SK-MEL-5 (cell line): ENCODE data around the gene DDX27. TPM values are rescaled to one million over a fixed set of nuclear protein-coding genes. Genes with fewer than 3 reads are reported as not detected.
"Not testable (repeated sequence)": the region's sequence is repeated elsewhere in the genome, so short reads cannot be mapped to it uniquely, and the experiment has no call there.

Source experiments
- DNase-seq: peaks from one replicate; pipeline ENCODE4 v3.0.0-alpha.2; 2016; ENCODE audit warnings: low read depth, low spot score
- in situ Hi-C: cut with HindIII; loops from 2 replicates; pipeline ENCODE4 v1.10.0; 2016; ENCODE audit warnings: low sequenced_read_pairs, high pct_unique_total_duplicates, low pct_unique_long_range_greater_than_20kb
- total RNA-seq: library from RNA; depleted of rRNA; stranded (reverse); fragments of >200 nt; shearing (Covaris generic); gene quantifications from 2 replicates; pipeline ENCODE4 v1.2.3, GENCODE V29; 2014

Gene DDX27
- total RNA-seq, 1 experiment from 2014 or later = 54.8 TPM

- in situ Hi-C loops = loop anchor here (10.0 kb wide), 1 partner anchor 53 kb away; no protein-coding TSS in a partner anchor
- peak; percentile 96 for DNase-seq
Measured at GRCh38 chr20:49187851-49188641, 31.2 kb upstream of the DDX27 start, which contains the start of gene STAU1. TSS of gene STAU1 (minus strand) at chr20:49188334. CDS start at chr20:49166201, 22,133 bp downstream.

DNA sequence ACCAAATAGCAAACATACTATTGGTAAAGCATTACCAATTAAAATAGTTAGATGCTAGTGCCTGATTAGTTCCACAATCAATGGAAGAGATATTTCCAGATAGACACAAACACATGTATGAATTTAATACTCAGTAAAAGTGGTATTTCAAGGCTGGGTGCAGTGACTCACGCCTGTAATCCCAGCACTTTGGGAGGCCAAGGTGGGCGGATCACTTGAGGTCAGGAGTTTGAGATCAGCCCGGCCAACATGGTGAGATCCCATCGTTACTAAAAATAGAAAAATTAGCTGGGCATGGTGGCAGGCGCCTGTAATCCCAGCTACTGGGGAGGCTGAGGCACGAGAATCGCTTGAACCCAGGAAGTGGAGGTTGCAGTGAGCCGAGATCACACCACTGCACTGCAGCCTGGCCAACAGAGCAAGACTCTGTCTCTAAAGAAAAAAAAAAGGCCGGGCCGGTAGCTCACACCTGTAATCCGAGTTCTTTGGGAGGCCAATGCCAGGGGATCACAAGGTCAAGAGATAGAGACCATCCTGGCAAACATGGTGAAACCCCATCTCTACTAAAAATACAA lies 26.2 kb upstream of the DDX27 start:
- DNase-seq, in situ Hi-C loops: not testable (repeated sequence)

- DNase-seq = no peak
- in situ Hi-C loops = no loop called here
Measured at GRCh38 chr20:49199729-49200293, 19.4 kb upstream of the DDX27 start.

DNA sequence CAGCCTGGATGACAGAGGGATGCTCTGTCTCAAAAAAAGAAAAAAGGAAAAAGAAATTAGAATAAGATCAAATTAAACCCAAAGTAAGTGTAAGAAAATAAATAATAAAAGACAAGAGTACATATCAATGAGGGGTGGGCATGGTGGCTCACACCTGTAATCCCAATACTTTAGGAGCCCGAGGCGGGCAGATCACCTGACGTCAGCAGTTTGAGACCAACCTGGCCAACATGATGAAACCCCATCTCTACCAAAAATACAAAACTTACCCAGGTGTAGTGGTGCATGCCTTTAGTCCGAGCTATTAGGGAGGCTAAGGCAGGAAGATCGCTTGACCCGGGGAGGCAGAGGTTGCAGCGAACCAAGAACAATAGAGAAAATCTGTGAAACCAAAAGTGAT lies 16.2 kb upstream of the DDX27 start:
- in situ Hi-C loops = no loop called here
- DNase-seq = no peak

DNA sequence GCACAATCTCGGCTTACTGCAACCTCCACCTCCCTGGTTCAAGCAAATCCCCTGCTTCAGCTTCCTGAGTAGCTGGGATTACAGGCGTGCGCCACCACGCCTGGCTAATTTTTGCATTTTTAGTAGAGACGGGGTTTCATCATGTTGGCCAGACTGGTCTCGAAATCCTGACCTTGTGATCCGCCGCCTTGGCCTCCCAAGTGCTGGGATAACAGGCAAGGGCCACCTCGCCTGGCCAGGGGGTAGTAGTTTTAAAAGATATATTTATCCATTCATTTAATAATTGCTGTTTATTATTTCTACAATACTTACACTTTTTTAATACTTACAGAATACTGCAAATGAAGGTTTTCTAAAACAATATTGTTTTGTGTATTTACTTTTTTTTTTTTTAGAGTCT lies 15.5 kb upstream of the DDX27 start:
- in situ Hi-C loops = no loop called here
- no peak for DNase-seq

- in situ Hi-C loops = no loop called here
Measured at GRCh38 chr20:49207076-49207475, 12.1 kb upstream of the DDX27 start.

GRCh38 chr20:49210101-49210756 lies 9.0 kb upstream of the DDX27 start:
- in situ Hi-C loops = no loop called here
- DNase-seq = no peak

More at GRCh38 chr20:49207076-49207475, 12.1 kb upstream of the DDX27 start:
- DNase-seq = peak; percentile 34

DNA sequence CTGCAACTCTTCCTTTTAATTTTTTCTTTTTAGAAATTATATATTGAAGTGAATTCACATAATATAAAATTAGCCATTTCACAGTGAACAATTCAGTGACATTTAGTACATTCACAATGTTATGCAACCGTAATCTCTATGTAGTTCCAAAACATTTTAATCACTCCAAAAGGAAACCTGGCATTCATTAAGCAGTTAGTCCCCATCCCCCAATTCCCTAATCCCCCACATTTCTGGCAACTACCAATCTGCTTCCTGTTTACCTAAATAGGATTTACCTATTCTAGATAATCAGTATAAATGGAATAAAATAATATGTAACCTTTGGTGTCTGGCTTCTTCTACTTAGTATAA lies 8.5 kb upstream of the DDX27 start:
- in situ Hi-C loops = no loop called here
- DNase-seq = no peak

- in situ Hi-C loops = no loop called here
- no peak for DNase-seq
Measured at GRCh38 chr20:49214571-49214970, 4.6 kb upstream of the DDX27 start.

DNA sequence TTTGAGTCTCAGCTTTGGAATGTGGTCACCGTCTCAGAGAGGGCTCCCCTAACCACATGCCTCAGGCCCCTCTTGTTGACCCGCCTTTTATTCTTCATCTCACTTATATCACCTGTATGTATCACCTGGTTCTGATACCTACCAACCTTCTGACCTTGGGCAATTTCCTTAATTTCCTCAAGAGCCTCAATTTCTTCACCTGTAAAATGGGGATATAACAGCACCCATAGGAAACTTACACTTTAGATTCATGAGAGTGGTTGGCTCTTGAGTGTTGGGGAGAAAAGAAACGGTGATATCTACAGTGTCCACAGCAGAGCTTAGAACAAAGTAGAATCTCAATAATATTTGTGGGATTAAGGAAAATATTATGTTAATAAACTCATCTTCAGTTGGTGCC lies 4.0 kb upstream of the DDX27 start:
- in situ Hi-C loops = no loop called here
- no peak for DNase-seq

DNA sequence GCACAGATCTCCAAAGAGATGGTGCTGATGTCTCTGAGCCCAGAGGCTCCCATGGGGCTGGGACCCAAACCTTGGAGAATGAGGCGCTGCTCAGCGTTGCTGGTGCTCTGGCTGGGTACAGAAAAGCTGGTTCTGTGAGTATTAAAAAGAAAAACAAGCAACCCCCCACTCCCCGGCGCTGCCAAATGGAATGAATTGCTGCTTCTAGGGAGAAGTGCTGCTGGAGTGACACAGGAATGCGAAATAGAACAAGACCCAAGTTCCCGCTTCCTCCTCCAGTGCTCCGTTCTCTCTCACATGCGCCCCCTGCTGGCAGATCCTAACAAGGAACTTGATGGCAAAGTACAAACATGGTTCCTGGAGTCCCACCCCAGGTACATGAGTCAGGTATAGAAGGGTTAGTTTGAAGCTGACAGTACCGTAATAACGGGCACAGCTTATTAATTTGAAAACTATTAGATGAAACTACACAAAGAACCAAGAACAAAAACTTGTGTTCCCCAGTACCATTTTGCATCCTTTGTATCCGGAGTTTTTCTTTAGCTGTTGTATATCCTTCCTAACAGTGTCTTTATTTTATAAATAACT lies 2.1 kb upstream of the DDX27 start:
- peak; percentile 93 for DNase-seq
- in situ Hi-C loops = no loop called here

DNA sequence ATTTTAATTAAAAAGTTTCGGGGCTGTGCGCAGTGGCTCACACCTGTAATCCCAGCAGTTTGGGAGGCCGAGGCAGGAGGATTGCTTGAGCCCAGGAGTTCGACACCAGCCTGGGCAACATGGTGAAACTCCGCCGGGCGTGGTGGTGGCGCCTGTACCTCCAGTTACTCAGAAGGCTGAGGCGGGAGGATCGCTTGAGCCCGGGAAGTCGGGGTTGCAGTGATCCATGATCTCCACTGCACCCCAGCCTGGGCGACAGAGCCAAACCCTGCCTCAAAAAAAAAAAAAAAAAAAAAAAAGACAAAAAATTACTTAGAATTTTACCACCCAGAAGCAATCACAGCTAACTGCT lies 501 bp upstream of the DDX27 start:
- in situ Hi-C loops, DNase-seq: not testable (repeated sequence)

DNA sequence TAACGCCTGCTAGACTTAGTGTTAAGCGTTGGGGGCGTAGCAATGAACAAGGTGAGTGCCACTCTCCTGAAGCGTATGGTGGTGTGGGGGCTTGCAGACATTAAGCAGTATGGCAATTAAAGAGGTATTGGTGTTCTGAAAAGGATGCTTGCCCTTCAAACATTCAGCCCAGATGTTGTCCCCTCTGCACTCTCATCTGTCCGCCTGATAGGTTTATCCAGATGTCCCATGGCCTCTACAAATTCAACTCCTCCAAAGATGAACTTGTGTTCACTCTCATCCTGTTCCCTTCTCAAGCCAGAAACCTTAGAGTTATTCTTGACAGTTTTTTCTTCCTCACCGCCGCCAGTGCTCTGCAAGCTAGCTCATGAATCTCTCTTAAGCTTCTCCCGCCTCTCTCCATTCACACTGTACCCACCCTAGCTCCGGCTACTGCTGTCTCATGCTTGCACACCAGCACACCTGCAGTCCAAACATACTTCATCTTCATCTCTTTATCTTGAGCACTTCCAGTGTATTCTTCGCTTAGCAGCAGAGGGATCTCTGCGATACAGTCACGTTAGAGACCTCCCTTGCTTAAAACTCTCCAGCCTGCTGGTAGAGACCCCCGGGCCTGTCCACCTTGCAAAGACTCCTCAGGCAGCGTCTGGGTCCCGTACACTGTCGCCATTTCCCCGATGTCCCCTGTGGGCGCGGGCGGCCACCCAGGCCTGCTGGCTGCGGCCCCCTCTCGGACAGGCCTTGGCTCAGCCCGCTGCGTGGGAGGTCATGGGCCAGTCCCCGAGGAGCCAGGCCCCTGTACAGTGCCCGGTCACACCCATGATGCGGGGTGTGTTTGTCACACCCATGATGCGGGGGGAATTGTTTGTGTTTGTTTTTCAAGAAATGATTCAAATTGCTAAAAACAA lies 962 bp downstream of the DDX27 start:
- in situ Hi-C loops = no loop called here
- no peak for DNase-seq

DNA sequence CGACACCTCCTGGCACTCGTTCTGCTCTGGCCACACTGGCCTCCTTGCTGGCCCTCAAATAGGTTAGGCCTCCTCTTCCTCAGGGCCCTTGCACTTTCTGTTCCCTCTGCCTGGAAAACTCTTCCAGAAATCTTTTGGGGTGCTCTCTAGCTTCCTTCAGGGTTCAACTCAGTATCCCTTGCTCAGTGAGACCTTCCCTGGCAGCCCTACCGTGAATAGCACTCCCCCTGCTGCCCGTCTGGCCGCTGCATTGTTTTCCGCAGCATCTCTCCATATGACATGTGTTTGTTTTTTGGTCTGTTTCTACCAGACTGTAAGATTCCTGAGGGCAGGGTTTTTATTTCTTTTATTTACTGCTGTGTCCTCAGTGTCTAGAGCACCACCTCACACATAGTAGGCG lies 6.7 kb downstream of the DDX27 start:
- DNase-seq = no peak
- in situ Hi-C loops = no loop called here

DNA sequence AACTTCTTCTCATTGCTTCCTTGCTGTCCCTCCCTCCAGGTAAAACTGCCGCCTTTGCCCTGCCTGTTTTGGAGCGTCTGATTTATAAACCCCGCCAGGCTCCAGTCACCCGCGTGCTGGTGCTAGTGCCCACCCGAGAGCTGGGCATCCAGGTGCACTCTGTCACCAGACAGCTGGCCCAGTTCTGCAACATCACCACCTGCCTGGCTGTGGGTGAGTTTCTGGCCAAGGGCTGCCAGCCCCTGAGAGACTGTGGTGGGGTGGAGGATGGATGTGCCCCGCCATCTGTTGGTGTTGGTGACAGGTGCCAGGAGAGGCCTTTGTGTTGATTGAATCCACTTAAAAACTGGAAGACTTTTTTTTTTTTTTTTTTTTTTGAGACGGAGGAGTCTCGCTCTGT lies 9.5 kb downstream of the DDX27 start:
- in situ Hi-C loops = no loop called here
- no peak for DNase-seq

GRCh38 chr20:49229381-49229780 lies 10.2 kb downstream of the DDX27 start:
- no peak for DNase-seq
- in situ Hi-C loops = no loop called here

DNA sequence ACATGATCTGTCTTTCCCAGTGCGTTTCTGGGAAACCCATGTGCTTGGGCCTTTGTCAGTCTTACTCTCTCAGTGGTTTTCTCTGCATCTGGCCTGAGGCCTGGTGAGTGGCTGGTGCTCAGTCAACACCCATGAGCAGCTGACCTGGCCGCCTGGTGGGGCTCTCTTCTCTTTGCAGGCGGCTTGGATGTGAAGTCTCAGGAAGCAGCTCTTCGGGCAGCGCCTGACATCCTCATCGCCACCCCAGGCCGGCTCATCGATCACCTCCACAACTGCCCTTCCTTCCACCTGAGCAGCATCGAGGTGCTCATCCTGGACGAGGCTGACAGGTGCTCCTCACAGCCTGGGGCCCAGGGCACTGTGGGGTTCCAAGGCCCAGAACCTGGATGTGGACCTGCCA lies 10.8 kb downstream of the DDX27 start:
- DNase-seq = no peak
- in situ Hi-C loops = no loop called here
